GM12878 (cell line): ENCODE measurements around the gene KIF3A. TPM values are rescaled to one million over a fixed set of nuclear protein-coding genes. Genes with fewer than 3 reads are reported as not detected.
A peak's percentile ranks its signal among the peaks of the same experiment; 100 is the strongest.

Experiments
- ATAC-seq: fragments of 200-7000 bp; cut with Tn5 transposase; 3 replicates; pipeline ENCODE4 v1.9.1; 2020; ENCODE audit warnings: mild to moderate bottlenecking, moderate library complexity
- BruUV-seq: library from RNA; stranded (reverse); fragments of 400-500 nt; replicated peaks from 2 replicates; lab custom pipeline; 2021; lab: Mats Ljungman, UMichigan
- CTCF ChIA-PET: fragments of 300-600 bp; sonication (Branson Sonifier 250); formaldehyde crosslinking; extraction: SDS; loops from one replicate; lab custom pipeline; 2021; ENCODE audit warnings: inconsistent platforms; lab: Yijun Ruan, JAX
- POLR2A ChIA-PET: fragments of 350-600 bp; formaldehyde crosslinking; extraction: SDS; loops from one replicate; lab custom pipeline; 2021; ENCODE audit warnings: inconsistent platforms; lab: Charles Lee
- RAD21 ChIA-PET: fragments of 300-600 bp; sonication (Branson Sonifier 250); formaldehyde crosslinking; loops from one replicate; lab custom pipeline; 2023; ENCODE audit warnings: antibody characterized with exemption; ENCODE audit not compliant: unreplicated experiment; lab: Charles Lee
- SMC1A ChIA-PET: fragments of 300-600 bp; sonication (Branson Sonifier 250); formaldehyde crosslinking; loops from one replicate; lab custom pipeline; 2023; ENCODE audit not compliant: unreplicated experiment, uncharacterized antibody; lab: Charles Lee
- DNase-seq: peaks from one replicate; pipeline ENCODE4 v3.0.0-alpha.2; 2011; ENCODE audit warnings: low read depth, low spot score
- FAIRE-seq: peaks from 3 replicates; lab custom pipeline; 2011; peaks lifted over from hg19 to GRCh38; lab: Jason Lieb, UNC
- H2AFZ ChIP-seq: 2 replicates; pipeline ENCODE4 v1.6.0; 2011; ENCODE audit warnings: low read depth, low read length, control low read depth; ENCODE audit not compliant: control insufficient read depth
- H3K27ac ChIP-seq: 2 replicates; pipeline ENCODE4 v1.5.1; 2011; ENCODE audit warnings: control low read depth; ENCODE audit not compliant: control insufficient read depth, insufficient read depth
- H3K27me3 ChIP-seq, 2 experiments: replicated peaks in 1 of 2; 2 replicates each; pipeline versions ENCODE4 v1.6.0 to v1.6.1; 2011; ENCODE audit warnings: low read length in 1 of 2; ENCODE audit not compliant: control insufficient read depth in 2 of 2, insufficient read depth in 2 of 2
- H3K36me3 ChIP-seq, 2 experiments: 2 replicates each; pipeline ENCODE4 v1.5.1; 2011; ENCODE audit warnings: low read length in 1 of 2; ENCODE audit not compliant: control insufficient read depth in 2 of 2, insufficient read depth in 2 of 2
- H3K4me1 ChIP-seq: 2 replicates; pipeline ENCODE4 v1.6.1; 2011; ENCODE audit warnings: mild to moderate bottlenecking, low read length, moderate library complexity, mixed read lengths; ENCODE audit not compliant: control insufficient read depth, insufficient read depth
- H3K4me2 ChIP-seq: 2 replicates; pipeline ENCODE4 v1.6.0; 2011; ENCODE audit warnings: control low read depth; ENCODE audit not compliant: control insufficient read depth, insufficient read depth
- H3K4me3 ChIP-seq: fragments of 200-600 bp; sonication (generic); 2 replicates; pipeline ENCODE4 v1.5.1; 2016
- H3K79me2 ChIP-seq: 2 replicates; pipeline ENCODE4 v1.6.0; 2011; ENCODE audit warnings: low read length; ENCODE audit not compliant: control insufficient read depth, insufficient read depth
- H3K9ac ChIP-seq: 2 replicates; pipeline ENCODE4 v1.8.0; 2011; ENCODE audit warnings: low read length, control low read depth, mixed read lengths; ENCODE audit not compliant: control insufficient read depth, insufficient read depth
- H3K9me3 ChIP-seq: replicated peaks from 3 replicates; pipeline ENCODE4 v1.5.1; 2011; ENCODE audit warnings: mild to moderate bottlenecking, low read length; ENCODE audit not compliant: control insufficient read depth, insufficient read depth
- H4K20me1 ChIP-seq: 2 replicates; pipeline ENCODE4 v1.6.0; 2011; ENCODE audit not compliant: control insufficient read depth, insufficient read depth
- BMI1 ChIP-seq: fragments of 450-650 bp; IDR thresholded peaks from 2 replicates; pipeline ENCODE4 v1.6.1; 2016; ENCODE audit warnings: mild to moderate bottlenecking, moderate library complexity, borderline replicate concordance
- CREM ChIP-seq: IDR thresholded peaks from 2 replicates; pipeline ENCODE4 v1.6.1; 2014; ENCODE audit warnings: antibody characterized with exemption, low read depth
- IRF4 ChIP-seq: IDR thresholded peaks from 2 replicates; pipeline ENCODE4 v1.6.1; 2011; ENCODE audit warnings: low read depth, low read length
- KDM1A ChIP-seq: fragments of 200-600 bp; sonication (generic); IDR thresholded peaks from 2 replicates; pipeline ENCODE4 v1.6.1; 2016; ENCODE audit warnings: borderline replicate concordance
- MTA2 ChIP-seq: fragments of 450-650 bp; IDR thresholded peaks from 2 replicates; pipeline ENCODE4 v1.6.1; 2016; ENCODE audit warnings: low read depth, mild to moderate bottlenecking, moderate library complexity
- SREBF1 ChIP-seq: IDR thresholded peaks from 2 replicates; pipeline ENCODE4 v1.6.1; 2012; ENCODE audit warnings: mild to moderate bottlenecking, low read length
- ZNF24 ChIP-seq: fragments of 450-650 bp; IDR thresholded peaks from 2 replicates; pipeline ENCODE4 v1.6.1; 2017; ENCODE audit warnings: antibody characterized with exemption, mild to moderate bottlenecking
- in situ Hi-C: fragments of 300-500 bp; cut with MboI; formaldehyde crosslinking; loops from 9 replicates; pipeline ENCODE4 v1.14.3; 2018; ENCODE audit warnings: mixed read lengths
- intact Hi-C: fragments of 100-400 bp; cut with micrococcal nuclease; formaldehyde crosslinking; loops from one replicate; pipeline ENCODE4 v1.14.2; 2022; ENCODE audit not compliant: unreplicated experiment
- polyA plus RNA-seq, 11 experiments: library from polyadenylated mRNA; depleted of rRNA in 4 of 11; unstranded in 6 of 11; stranded (reverse) in 5 of 11; fragments of >200 nt; fragmentation: Nextera tagmentation in 4 of 11; fragmentation: Illumina TruSeq in 1 of 11; extraction: Ambion mirVana in 4 of 11; extraction: Trizol in 1 of 11; gene quantifications; 1 replicate in 1 of 11; 2 replicates in 10 of 11; pipeline versions ENCODE4 v1.2.1 to v1.2.3, GENCODE V29; 2011 to 2016; ENCODE audit warnings: inconsistent platforms in 2 of 11, missing spikeins in 2 of 11, low read depth in 1 of 11
- total RNA-seq, 4 experiments: library from RNA; depleted of rRNA in 3 of 4; stranded (reverse); fragments of >200 nt in 3 of 4; fragmentation: Illumina TruSeq in 1 of 4; extraction: Trizol in 1 of 4; gene quantifications; 2 replicates each; pipeline versions ENCODE4 v1.2.1 to v1.2.3, GENCODE V29; 2013 to 2021
- TF ChIP-seq, protein P1 (sequence below): IDR thresholded peaks from 2 replicates; pipeline ENCODE4 v1.6.1; 2012; ENCODE audit warnings: mild to moderate bottlenecking, low read depth, low read length
- TF ChIP-seq, protein P2 (sequence below): IDR thresholded peaks from 2 replicates; pipeline ENCODE4 v1.6.1; 2011; ENCODE audit warnings: low read depth, low read length, improper control_type of control experiment, borderline replicate concordance

KIF3A gene
- total and polyA plus RNA-seq, 10 of the 15 experiments (the other 5 are each of a cell fraction or from before 2014, with no cell fraction given) = 2.7 to 36.5 (median 10.0) TPM

DNA sequence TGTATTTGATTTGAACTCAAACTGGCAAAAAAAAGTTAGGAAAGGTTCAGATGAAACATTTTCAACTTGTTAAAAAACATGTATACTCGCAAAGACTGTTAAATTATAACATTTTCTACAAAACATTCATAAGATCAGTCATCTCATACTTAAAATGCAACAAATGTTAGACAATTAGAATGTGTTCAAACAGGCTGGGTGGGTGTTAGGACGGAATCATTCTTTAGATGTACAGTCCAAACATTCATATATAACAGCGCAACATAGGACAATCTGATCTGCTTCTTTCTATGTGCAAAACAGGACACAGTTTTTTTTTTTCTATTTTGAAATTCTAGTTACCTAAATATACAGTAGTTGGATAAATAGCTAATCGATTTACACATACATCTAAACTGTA is 41.4 kb downstream of the KIF3A start (continued):
- TF ChIP-seq, protein P1, sequence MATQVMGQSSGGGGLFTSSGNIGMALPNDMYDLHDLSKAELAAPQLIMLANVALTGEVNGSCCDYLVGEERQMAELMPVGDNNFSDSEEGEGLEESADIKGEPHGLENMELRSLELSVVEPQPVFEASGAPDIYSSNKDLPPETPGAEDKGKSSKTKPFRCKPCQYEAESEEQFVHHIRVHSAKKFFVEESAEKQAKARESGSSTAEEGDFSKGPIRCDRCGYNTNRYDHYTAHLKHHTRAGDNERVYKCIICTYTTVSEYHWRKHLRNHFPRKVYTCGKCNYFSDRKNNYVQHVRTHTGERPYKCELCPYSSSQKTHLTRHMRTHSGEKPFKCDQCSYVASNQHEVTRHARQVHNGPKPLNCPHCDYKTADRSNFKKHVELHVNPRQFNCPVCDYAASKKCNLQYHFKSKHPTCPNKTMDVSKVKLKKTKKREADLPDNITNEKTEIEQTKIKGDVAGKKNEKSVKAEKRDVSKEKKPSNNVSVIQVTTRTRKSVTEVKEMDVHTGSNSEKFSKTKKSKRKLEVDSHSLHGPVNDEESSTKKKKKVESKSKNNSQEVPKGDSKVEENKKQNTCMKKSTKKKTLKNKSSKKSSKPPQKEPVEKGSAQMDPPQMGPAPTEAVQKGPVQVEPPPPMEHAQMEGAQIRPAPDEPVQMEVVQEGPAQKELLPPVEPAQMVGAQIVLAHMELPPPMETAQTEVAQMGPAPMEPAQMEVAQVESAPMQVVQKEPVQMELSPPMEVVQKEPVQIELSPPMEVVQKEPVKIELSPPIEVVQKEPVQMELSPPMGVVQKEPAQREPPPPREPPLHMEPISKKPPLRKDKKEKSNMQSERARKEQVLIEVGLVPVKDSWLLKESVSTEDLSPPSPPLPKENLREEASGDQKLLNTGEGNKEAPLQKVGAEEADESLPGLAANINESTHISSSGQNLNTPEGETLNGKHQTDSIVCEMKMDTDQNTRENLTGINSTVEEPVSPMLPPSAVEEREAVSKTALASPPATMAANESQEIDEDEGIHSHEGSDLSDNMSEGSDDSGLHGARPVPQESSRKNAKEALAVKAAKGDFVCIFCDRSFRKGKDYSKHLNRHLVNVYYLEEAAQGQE = no peak
- TF ChIP-seq SREBF1 (no peak), ZNF24 (no peak), CREM (no peak), KDM1A (no peak), IRF4 (no peak)
- TF ChIP-seq, protein P2, sequence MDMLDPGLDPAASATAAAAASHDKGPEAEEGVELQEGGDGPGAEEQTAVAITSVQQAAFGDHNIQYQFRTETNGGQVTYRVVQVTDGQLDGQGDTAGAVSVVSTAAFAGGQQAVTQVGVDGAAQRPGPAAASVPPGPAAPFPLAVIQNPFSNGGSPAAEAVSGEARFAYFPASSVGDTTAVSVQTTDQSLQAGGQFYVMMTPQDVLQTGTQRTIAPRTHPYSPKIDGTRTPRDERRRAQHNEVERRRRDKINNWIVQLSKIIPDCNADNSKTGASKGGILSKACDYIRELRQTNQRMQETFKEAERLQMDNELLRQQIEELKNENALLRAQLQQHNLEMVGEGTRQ = no peak

DNA sequence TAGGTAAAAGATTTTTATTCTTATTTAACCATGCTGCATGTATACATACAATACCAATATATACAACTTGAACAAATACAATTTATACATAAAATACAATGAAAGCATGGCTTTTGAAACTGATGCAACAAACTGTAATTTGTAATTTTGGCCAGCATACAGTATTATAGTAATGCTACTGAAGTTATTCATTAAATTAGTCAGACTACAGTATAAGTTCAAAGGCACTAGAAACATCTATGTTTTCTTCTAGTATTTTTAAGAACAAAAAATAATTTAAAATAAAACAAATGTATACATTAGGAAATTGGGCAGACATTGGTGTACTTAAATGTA is 44.7 kb downstream of the KIF3A start:
- H3K27ac ChIP-seq = no peak overlapping the region
- H3K4me2 ChIP-seq = no peak overlapping the region
- peak; percentile 11; the same call in 2 of the 3 replicates for ATAC-seq
- TF ChIP-seq BMI1 (no peak), MTA2 (0 out of 2 replicates have a peak, but pooled peaks have one; percentile 2)
- ChIA-PET CTCF (no interaction called here), POLR2A (interaction anchor here (8.8 kb wide), 1 partner anchor 18 kb away, joined by 79 read pairs; the partner anchor contains the start of gene IL4), RAD21 (no interaction called here), SMC1A (interaction anchor here (1.1 to 8.8 kb wide), 2 partner anchors 16 to 26 kb away, joined by 4 to 116 read pairs; partner anchors contain the start of gene IL4)
- no peak for FAIRE-seq
- peaks cover 18% of the 10 kb centered on the region; the same call in 1 of the 2 replicates for H3K4me1 ChIP-seq
- no TSS peak for BruUV-seq
- H3K36me3 ChIP-seq = no peaks in the 10 kb centered on the region
- intact Hi-C loops (loop anchor here (1.0 kb wide), 1 partner anchor 28 kb away; no protein-coding TSS in a partner anchor), in situ Hi-C loops (no loop called here)
- no peak overlapping the region for H3K9ac ChIP-seq
- no peaks in the 10 kb centered on the region for H3K27me3 ChIP-seq
- H3K79me2 ChIP-seq = no peaks in the 10 kb centered on the region
- no peak overlapping the region for H3K4me3 ChIP-seq
- H2AFZ ChIP-seq = no peak overlapping the region
- no peaks in the 10 kb centered on the region; the same call in 2 of the 3 replicates for H3K9me3 ChIP-seq
- no peak for DNase-seq
- no peaks in the 10 kb centered on the region for H4K20me1 ChIP-seq
